ENCODE data around the gene RRP36. TPM values are rescaled to one million over a fixed set of nuclear protein-coding genes. Genes with fewer than 3 reads are reported as not detected.

RRP36 gene
- total RNA-seq, 1 experiment from 2014 or later: 115 TPM

DNA sequence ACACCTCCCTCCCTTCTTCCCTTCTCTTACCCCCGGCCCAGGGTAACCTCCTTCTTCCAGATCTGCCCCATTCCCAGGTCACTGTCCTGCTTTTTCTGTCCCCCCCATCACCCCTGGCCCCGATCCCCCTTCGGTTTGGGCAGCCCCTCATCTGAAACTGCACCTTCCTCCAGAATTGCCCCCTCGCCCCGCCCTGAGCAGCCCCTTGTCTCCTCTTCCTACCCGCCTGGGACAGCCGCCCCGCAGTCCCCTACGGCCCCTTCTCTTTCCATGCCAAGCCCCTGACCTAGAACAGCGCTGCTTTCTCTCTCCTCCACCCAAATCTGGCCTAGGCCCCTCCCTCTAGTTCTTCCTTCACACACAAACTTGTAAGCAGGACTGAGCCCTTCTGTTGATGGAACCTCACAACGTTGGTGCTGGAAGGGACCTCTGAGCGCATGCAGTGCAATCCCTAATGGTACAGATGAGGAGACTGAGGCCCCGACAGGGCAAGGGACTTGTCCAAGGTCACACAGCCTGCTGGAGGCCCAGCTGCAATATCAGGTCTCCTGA, 36.4 kb upstream of the RRP36 start:
- ChIA-PET POLR2A (ENCODE audit: low non-redundant PET) (no interaction called here), CTCF (interaction anchor here (0.6 kb wide), 1 partner anchor 75 kb away, joined by 4 read pairs; no protein-coding TSS in a partner anchor)
- Histone ChIP-seq H3K27me3 (replicated peaks; ENCODE audit: insufficient read depth, low read depth, low read length, poor library complexity) (no peaks in the 10 kb centered on the region), H3K36me3 (ENCODE audit: insufficient read depth, low read length, poor library complexity, severe bottlenecking) (peaks cover 14% of the 10 kb centered on the region), H3K4me3 (ENCODE audit: low read depth, low read length, poor library complexity, severe bottlenecking) (peak overlapping the region; percentile 90), H3K4me1 (ENCODE audit: insufficient read depth, low read length, poor library complexity, severe bottlenecking) (peaks cover 7% of the 10 kb centered on the region), H3K9me3 (ENCODE audit: low read depth, low read length, poor library complexity, severe bottlenecking) (no peaks in the 10 kb centered on the region), H3K27ac (ENCODE audit: low read depth, low read length, poor library complexity, severe bottlenecking) (peak overlapping the region; percentile 92)
- peak; percentile 30 for DNase-seq (ENCODE audit: low spot score)
- intact Hi-C loops (cut with micrococcal nuclease; ENCODE audit: unreplicated experiment): no loop called here
- no peak for TF ChIP-seq EZH2 (IDR thresholded peaks at IDR 0.05; ENCODE audit: borderline replicate concordance, low read depth, low read length, poor library complexity, severe bottlenecking)
- TF ChIP-seq, protein P1, sequence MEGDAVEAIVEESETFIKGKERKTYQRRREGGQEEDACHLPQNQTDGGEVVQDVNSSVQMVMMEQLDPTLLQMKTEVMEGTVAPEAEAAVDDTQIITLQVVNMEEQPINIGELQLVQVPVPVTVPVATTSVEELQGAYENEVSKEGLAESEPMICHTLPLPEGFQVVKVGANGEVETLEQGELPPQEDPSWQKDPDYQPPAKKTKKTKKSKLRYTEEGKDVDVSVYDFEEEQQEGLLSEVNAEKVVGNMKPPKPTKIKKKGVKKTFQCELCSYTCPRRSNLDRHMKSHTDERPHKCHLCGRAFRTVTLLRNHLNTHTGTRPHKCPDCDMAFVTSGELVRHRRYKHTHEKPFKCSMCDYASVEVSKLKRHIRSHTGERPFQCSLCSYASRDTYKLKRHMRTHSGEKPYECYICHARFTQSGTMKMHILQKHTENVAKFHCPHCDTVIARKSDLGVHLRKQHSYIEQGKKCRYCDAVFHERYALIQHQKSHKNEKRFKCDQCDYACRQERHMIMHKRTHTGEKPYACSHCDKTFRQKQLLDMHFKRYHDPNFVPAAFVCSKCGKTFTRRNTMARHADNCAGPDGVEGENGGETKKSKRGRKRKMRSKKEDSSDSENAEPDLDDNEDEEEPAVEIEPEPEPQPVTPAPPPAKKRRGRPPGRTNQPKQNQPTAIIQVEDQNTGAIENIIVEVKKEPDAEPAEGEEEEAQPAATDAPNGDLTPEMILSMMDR (conservative IDR thresholded peaks at IDR 0.05; ENCODE audit: low read depth, low read length): no peak
- BruUV-seq (replicated peaks): no TSS peak

DNA sequence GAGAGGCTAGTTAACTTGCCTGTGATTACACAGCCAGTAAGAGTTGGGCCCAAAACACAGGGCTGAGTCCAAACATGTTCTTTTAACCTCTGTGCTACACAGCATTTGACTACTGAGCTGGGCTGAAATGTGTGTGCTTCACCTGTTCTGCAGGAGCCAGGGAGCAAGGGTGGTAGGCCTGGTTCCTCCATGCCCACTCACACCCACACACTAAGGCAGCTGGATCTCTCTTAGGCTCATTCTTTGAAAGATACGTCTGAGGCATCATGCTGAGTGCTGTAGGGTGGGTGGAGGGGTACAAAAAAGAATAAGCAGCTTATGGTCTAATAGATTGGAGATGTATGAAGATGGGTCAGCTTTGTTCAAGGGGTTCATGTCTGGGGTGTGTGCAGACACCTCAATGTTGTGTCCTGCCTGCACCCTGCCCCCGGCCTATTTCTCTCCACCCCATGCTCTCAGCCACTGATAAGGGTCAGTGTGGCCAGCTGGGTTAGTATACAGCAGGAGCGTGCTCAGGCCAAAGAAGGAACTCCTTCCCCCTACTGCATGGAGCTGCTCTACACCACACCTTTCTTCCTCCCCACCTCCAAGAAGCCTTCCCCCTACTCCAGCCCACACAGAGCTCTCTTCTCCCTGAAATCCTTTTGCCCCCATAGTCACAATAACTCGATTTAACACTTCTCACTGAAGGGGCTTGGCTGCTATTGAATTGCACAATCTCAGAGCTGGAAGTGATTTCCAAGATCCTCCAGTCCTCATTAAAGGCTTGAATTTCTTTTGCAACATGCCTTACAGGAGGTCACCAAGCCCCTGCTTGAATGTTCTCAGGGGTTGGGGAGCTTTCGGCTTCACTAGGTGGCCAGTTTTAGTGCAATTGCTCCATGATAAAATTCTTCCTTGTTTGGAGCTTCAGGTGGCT, 33.6 kb upstream of the RRP36 start:
- Histone ChIP-seq H3K27ac (ENCODE audit: low read depth, low read length, poor library complexity, severe bottlenecking) (no peak overlapping the region), H3K36me3 (ENCODE audit: insufficient read depth, low read length, poor library complexity, severe bottlenecking) (peaks cover 16% of the 10 kb centered on the region), H3K4me3 (ENCODE audit: low read depth, low read length, poor library complexity, severe bottlenecking) (no peak overlapping the region), H3K9me3 (ENCODE audit: low read depth, low read length, poor library complexity, severe bottlenecking) (no peaks in the 10 kb centered on the region), H3K4me1 (ENCODE audit: insufficient read depth, low read length, poor library complexity, severe bottlenecking) (peaks cover 7% of the 10 kb centered on the region), H3K27me3 (replicated peaks; ENCODE audit: insufficient read depth, low read depth, low read length, poor library complexity) (no peaks in the 10 kb centered on the region)
- DNase-seq (ENCODE audit: low spot score): no peak
- BruUV-seq (replicated peaks): no TSS peak
- no peak for TF ChIP-seq EZH2 (IDR thresholded peaks at IDR 0.05; ENCODE audit: borderline replicate concordance, low read depth, low read length, poor library complexity, severe bottlenecking)
- TF ChIP-seq, protein P1 (conservative IDR thresholded peaks at IDR 0.05; ENCODE audit: low read depth, low read length): no peak
- ChIA-PET POLR2A (ENCODE audit: low non-redundant PET) (no interaction called here), CTCF (no interaction called here)
- intact Hi-C loops (cut with micrococcal nuclease; ENCODE audit: unreplicated experiment): no loop called here

DNA sequence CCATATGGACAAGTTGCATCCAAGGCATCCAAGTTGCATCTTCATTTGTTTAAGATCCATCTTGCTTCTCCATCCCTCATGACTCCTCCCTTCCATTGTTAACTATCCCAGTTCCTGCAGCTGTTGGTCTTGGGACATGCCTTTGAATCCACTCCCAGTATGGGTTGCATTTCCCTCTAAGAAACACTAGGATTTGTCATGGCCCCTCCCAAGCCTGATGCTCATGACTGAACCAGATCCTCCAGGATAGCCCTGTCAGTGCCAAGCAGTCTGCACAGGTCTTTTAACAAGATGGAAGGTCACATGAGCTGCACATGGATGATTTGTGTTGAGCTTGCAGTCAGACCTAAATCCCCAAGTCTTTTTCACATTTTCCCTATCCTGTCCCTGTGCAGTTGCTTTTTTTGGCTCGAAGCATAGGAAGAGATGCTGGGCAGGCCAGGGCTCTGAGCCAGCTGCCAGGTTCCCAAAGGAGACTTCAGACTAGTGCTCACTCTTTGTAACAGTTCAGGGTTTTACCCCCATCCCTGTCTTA, 32.9 kb upstream of the RRP36 start:
- CTCF ChIA-PET: no interaction called here
- POLR2A ChIA-PET (ENCODE audit: low non-redundant PET): interaction anchor here (0.6 kb wide), 1 partner anchor 1822 kb away, joined by 3 read pairs; no protein-coding TSS in a partner anchor
- peaks cover 7% of the 10 kb centered on the region for H3K4me1 ChIP-seq (ENCODE audit: insufficient read depth, low read length, poor library complexity, severe bottlenecking)
- H3K9me3 ChIP-seq (ENCODE audit: low read depth, low read length, poor library complexity, severe bottlenecking): no peaks in the 10 kb centered on the region
- no peak for DNase-seq (ENCODE audit: low spot score)
- H3K27ac ChIP-seq (ENCODE audit: low read depth, low read length, poor library complexity, severe bottlenecking): no peak overlapping the region
- no TSS peak for BruUV-seq (replicated peaks)
- H3K4me3 ChIP-seq (ENCODE audit: low read depth, low read length, poor library complexity, severe bottlenecking): no peak overlapping the region
- peaks cover 16% of the 10 kb centered on the region for H3K36me3 ChIP-seq (ENCODE audit: insufficient read depth, low read length, poor library complexity, severe bottlenecking)
- no peaks in the 10 kb centered on the region for H3K27me3 ChIP-seq (replicated peaks; ENCODE audit: insufficient read depth, low read depth, low read length, poor library complexity)
- intact Hi-C loops (cut with micrococcal nuclease; ENCODE audit: unreplicated experiment): no loop called here
- TF ChIP-seq, protein P1 (conservative IDR thresholded peaks at IDR 0.05; ENCODE audit: low read depth, low read length): no peak
- no peak for TF ChIP-seq EZH2 (IDR thresholded peaks at IDR 0.05; ENCODE audit: borderline replicate concordance, low read depth, low read length, poor library complexity, severe bottlenecking)
